Measurements from ENCODE around the gene TAF1B.

DNA sequence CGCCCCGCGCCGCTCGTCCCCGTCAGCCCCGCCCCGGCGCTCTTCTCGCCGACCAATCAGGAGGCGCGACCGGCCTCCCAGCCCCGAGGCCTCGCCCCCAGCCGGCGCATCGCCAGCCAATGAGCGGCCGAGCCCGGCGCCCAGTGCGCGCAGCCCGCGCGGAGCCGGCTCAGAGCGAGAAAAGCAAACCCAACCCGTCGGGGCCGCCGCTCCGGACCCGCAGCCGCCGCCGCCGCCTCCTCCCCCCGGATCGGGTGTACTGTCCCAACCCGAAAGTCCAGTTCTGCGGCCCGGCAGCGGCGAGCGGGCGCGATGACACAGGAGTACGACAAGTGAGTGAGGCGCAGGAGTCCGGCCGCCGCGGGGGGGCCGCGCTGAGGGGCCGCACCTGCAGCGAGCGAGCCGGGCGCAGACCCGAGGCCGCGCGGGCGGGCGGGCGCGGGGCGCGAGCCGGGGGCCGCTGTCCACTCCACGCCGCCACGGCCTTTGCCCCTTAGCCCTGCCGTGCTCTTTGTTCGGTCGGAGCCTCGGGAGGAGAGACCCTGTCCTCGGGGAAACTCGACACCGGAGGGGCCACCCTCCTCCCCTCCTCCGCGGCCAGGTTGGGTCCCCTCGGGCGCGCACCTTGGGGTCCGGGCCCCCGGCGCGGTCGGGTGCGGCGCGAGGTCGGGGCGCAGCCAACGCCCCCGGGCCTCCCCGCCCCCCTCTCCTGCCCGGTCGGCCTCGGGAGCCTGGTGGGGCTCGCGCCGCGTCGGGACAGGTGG is 108.4 kb downstream of the TAF1B start, which contains the start of gene GRHL1:
- TF ChIP-seq, protein P1, sequence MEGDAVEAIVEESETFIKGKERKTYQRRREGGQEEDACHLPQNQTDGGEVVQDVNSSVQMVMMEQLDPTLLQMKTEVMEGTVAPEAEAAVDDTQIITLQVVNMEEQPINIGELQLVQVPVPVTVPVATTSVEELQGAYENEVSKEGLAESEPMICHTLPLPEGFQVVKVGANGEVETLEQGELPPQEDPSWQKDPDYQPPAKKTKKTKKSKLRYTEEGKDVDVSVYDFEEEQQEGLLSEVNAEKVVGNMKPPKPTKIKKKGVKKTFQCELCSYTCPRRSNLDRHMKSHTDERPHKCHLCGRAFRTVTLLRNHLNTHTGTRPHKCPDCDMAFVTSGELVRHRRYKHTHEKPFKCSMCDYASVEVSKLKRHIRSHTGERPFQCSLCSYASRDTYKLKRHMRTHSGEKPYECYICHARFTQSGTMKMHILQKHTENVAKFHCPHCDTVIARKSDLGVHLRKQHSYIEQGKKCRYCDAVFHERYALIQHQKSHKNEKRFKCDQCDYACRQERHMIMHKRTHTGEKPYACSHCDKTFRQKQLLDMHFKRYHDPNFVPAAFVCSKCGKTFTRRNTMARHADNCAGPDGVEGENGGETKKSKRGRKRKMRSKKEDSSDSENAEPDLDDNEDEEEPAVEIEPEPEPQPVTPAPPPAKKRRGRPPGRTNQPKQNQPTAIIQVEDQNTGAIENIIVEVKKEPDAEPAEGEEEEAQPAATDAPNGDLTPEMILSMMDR (IDR thresholded peaks at IDR 0.05; ENCODE audit: low read length) = no peak
- TF ChIP-seq EZH2 (IDR thresholded peaks at IDR 0.05; ENCODE audit: borderline replicate concordance, low read length) = no peak

All from OCI-LY1 (cell line).